CD4-positive, alpha-beta memory T cell (primary cell): ENCODE measurements around the gene POLN. TPM values are rescaled to one million over a fixed set of nuclear protein-coding genes. Genes with fewer than 3 reads are reported as not detected.
A peak's percentile ranks its signal among the peaks of the same experiment; 100 is the strongest.

Experiments used
- CTCF ChIA-PET: fragments of 350-600 bp; sonication (Branson Sonifier 250); formaldehyde crosslinking; loops from one replicate; lab custom pipeline; 2021; ENCODE audit warnings: inconsistent platforms; ENCODE audit not compliant: partially characterized antibody; lab: Charles Lee
- POLR2A ChIA-PET: fragments of 350-600 bp; sonication (Branson Sonifier 250); formaldehyde crosslinking; loops from one replicate; lab custom pipeline; 2021; ENCODE audit not compliant: partially characterized antibody; lab: Charles Lee
- DNase-seq, 5 donors: peaks; one replicate each; pipeline versions ENCODE4 v3.0.0 to v3.0.0-alpha.2; 2020 to 2022; ENCODE audit warnings: mixed read lengths in 1 of 5
- H3K27ac ChIP-seq: one replicate; pipeline ENCODE4 v1.7.0; 2013; ENCODE audit warnings: low read depth, low read length
- H3K27me3 ChIP-seq: 2 replicates; pipeline ENCODE4 v1.7.0; 2013; ENCODE audit warnings: mild to moderate bottlenecking, low read length, moderate library complexity; ENCODE audit not compliant: insufficient read depth
- H3K36me3 ChIP-seq: 2 replicates; pipeline ENCODE4 v1.7.0; 2013; ENCODE audit warnings: mild to moderate bottlenecking, low read length, moderate library complexity; ENCODE audit not compliant: insufficient read depth
- H3K4me1 ChIP-seq: 2 replicates; pipeline ENCODE4 v1.7.0; 2013; ENCODE audit warnings: mild to moderate bottlenecking, low read length, moderate library complexity; ENCODE audit not compliant: insufficient read depth
- H3K4me3 ChIP-seq, 2 donors: one replicate each; pipeline ENCODE4 v1.7.0; 2013; ENCODE audit warnings: low read length in 2 of 2, mild to moderate bottlenecking in 1 of 2
- H3K9me3 ChIP-seq, 2 donors: one replicate each; pipeline ENCODE4 v1.7.0; 2013; ENCODE audit warnings: low read length in 2 of 2, control low read depth in 1 of 2; ENCODE audit not compliant: control insufficient read depth in 1 of 2
- H3K27ac Mint-ChIP-seq, 7 donors: one replicate each; pipeline ENCODE4 v1.8.0; 2020 to 2021; ENCODE audit warnings: mixed read lengths in 7 of 7, mild to moderate bottlenecking in 6 of 7, inconsistent platforms in 3 of 7, moderate library complexity in 3 of 7
- H3K27me3 Mint-ChIP-seq, 2 donors: one replicate each; pipeline ENCODE4 v1.8.0; 2020 to 2021; ENCODE audit warnings: mixed read lengths in 2 of 2
- H3K36me3 Mint-ChIP-seq, 2 donors: one replicate each; pipeline ENCODE4 v1.8.0; 2020 to 2021; ENCODE audit warnings: mixed read lengths in 2 of 2, inconsistent platforms in 1 of 2, mild to moderate bottlenecking in 1 of 2
- H3K4me1 Mint-ChIP-seq, 4 donors: one replicate each; pipeline ENCODE4 v1.8.0; 2020 to 2021; ENCODE audit warnings: mixed read lengths in 4 of 4, mild to moderate bottlenecking in 1 of 4
- H3K4me3 Mint-ChIP-seq, 8 donors: one replicate each; pipeline ENCODE4 v1.8.0; 2020 to 2021; ENCODE audit warnings: mixed read lengths in 8 of 8, mild to moderate bottlenecking in 7 of 8, moderate library complexity in 6 of 8, inconsistent platforms in 3 of 8
- H3K9me3 Mint-ChIP-seq, 8 donors: one replicate each; pipeline ENCODE4 v1.8.0; 2020 to 2021; ENCODE audit warnings: mixed read lengths in 8 of 8, mild to moderate bottlenecking in 5 of 8, inconsistent platforms in 3 of 8, moderate library complexity in 1 of 8
- intact Hi-C: fragments of 100-400 bp; cut with micrococcal nuclease; formaldehyde crosslinking; loops from one replicate; pipeline ENCODE4 v1.15.1; 2023
- polyA plus RNA-seq, 2 donors: library from polyadenylated mRNA; unstranded; fragments of 300-500 nt; fragmentation: Illumina TruSeq; gene quantifications; one replicate each; pipeline ENCODE4 v1.2.3, GENCODE V29; 2021
- total RNA-seq, 2 experiments: library from RNA; stranded (reverse); gene quantifications; one replicate each; pipeline ENCODE4 v1.2.3, GENCODE V29; 2021

POLN gene
- total and polyA plus RNA-seq, 4 experiments from 2014 or later = 0.24 to 4.4 (median 2.8) TPM

GRCh38 chr4:2083826-2084160 is 158.1 kb downstream of the POLN start:
- H3K4me1 ChIP-seq = no peaks in the 10 kb centered on the region
- peaks cover 0 to 13% (median 2%) of the 10 kb centered on the region in 8 donors for H3K9me3 Mint-ChIP-seq
- no peak overlapping the region for H3K4me3 Mint-ChIP-seq
- no peak for DNase-seq
- no peaks in the 10 kb centered on the region for H3K27me3 ChIP-seq
- intact Hi-C loops = no loop called here
- H3K27ac Mint-ChIP-seq = peak overlapping the region in 1 of 7 donors; percentile 52
- POLR2A ChIA-PET = no interaction called here
- H3K4me1 Mint-ChIP-seq = no peaks in the 10 kb centered on the region
- H3K27ac ChIP-seq = no peak overlapping the region
- no peaks in the 10 kb centered on the region for H3K27me3 Mint-ChIP-seq
- no peaks in the 10 kb centered on the region for H3K36me3 Mint-ChIP-seq
- CTCF ChIA-PET = no interaction called here
- no peaks in the 10 kb centered on the region for H3K9me3 ChIP-seq
- H3K4me3 ChIP-seq = no peak overlapping the region
- no peaks in the 10 kb centered on the region for H3K36me3 ChIP-seq

- Histone ChIP-seq H3K36me3 (no peaks in the 10 kb centered on the region), H3K4me1 (no peaks in the 10 kb centered on the region), H3K27me3 (no peaks in the 10 kb centered on the region), H3K9me3 (no peaks in the 10 kb centered on the region), H3K27ac (no peak overlapping the region), H3K4me3 (no peak overlapping the region)
- intact Hi-C loops = no loop called here
- POLR2A ChIA-PET = no interaction called here
- peak in 1 of 5 donors; percentile 5 for DNase-seq
- Mint-ChIP-seq H3K9me3 (peaks cover 0 to 13% (median 2%) of the 10 kb centered on the region in 8 donors), H3K27me3 (no peaks in the 10 kb centered on the region), H3K27ac (peak overlapping the region in 2 of 7 donors; percentile 52 to 55), H3K4me1 (no peaks in the 10 kb centered on the region), H3K4me3 (no peak overlapping the region), H3K36me3 (no peaks in the 10 kb centered on the region)
- CTCF ChIA-PET = no interaction called here
Measured at GRCh38 chr4:2083116-2083825, 158.7 kb downstream of the POLN start.

- Mint-ChIP-seq H3K9me3 (peaks cover 0 to 11% (median 2%) of the 10 kb centered on the region in 8 donors), H3K4me1 (no peaks in the 10 kb centered on the region), H3K36me3 (no peaks in the 10 kb centered on the region), H3K4me3 (no peak overlapping the region), H3K27ac (no peak overlapping the region), H3K27me3 (no peaks in the 10 kb centered on the region)
- H3K36me3 ChIP-seq = no peaks in the 10 kb centered on the region
- no peak overlapping the region for H3K4me3 ChIP-seq
- no peak overlapping the region for H3K27ac ChIP-seq
- no peaks in the 10 kb centered on the region for H3K4me1 ChIP-seq
- POLR2A ChIA-PET = no interaction called here
- no peak for DNase-seq
- CTCF ChIA-PET = no interaction called here
- H3K27me3 ChIP-seq = no peaks in the 10 kb centered on the region
- intact Hi-C loops = no loop called here
- H3K9me3 ChIP-seq = no peaks in the 10 kb centered on the region
Measured at GRCh38 chr4:2082627-2083026, 159.3 kb downstream of the POLN start.

GRCh38 chr4:2082118-2082517 is 159.8 kb downstream of the POLN start:
- no peak overlapping the region for H3K4me3 Mint-ChIP-seq
- POLR2A ChIA-PET = no interaction called here
- no peak overlapping the region for H3K27ac ChIP-seq
- no peaks in the 10 kb centered on the region for H3K4me1 ChIP-seq
- no peaks in the 10 kb centered on the region for H3K27me3 ChIP-seq
- H3K9me3 Mint-ChIP-seq = peaks cover 0 to 6% (median 0%) of the 10 kb centered on the region in 8 donors
- H3K36me3 Mint-ChIP-seq = no peaks in the 10 kb centered on the region
- no peaks in the 10 kb centered on the region for H3K4me1 Mint-ChIP-seq
- H3K4me3 ChIP-seq = no peak overlapping the region
- CTCF ChIA-PET = no interaction called here
- DNase-seq = no peak
- no peaks in the 10 kb centered on the region for H3K36me3 ChIP-seq
- intact Hi-C loops = no loop called here
- H3K9me3 ChIP-seq = no peaks in the 10 kb centered on the region
- no peak overlapping the region for H3K27ac Mint-ChIP-seq
- no peaks in the 10 kb centered on the region for H3K27me3 Mint-ChIP-seq

GRCh38 chr4:2081540-2081939 is 160.4 kb downstream of the POLN start:
- Mint-ChIP-seq H3K4me3 (no peak overlapping the region), H3K9me3 (peaks cover 0 to 3% (median 0%) of the 10 kb centered on the region in 8 donors), H3K36me3 (no peaks in the 10 kb centered on the region), H3K27me3 (no peaks in the 10 kb centered on the region), H3K4me1 (no peaks in the 10 kb centered on the region), H3K27ac (no peak overlapping the region)
- CTCF ChIA-PET = no interaction called here
- DNase-seq = no peak
- no peaks in the 10 kb centered on the region for H3K4me1 ChIP-seq
- H3K4me3 ChIP-seq = no peak overlapping the region
- intact Hi-C loops = no loop called here
- H3K36me3 ChIP-seq = no peaks in the 10 kb centered on the region
- POLR2A ChIA-PET = no interaction called here
- no peaks in the 10 kb centered on the region for H3K9me3 ChIP-seq
- no peaks in the 10 kb centered on the region for H3K27me3 ChIP-seq
- H3K27ac ChIP-seq = no peak overlapping the region

- Mint-ChIP-seq H3K27ac (no peak overlapping the region), H3K4me1 (no peaks in the 10 kb centered on the region), H3K27me3 (no peaks in the 10 kb centered on the region), H3K36me3 (no peaks in the 10 kb centered on the region), H3K4me3 (no peak overlapping the region), H3K9me3 (peaks cover 0 to 1% (median 0%) of the 10 kb centered on the region in 8 donors)
- Histone ChIP-seq H3K9me3 (no peaks in the 10 kb centered on the region), H3K4me1 (no peaks in the 10 kb centered on the region), H3K36me3 (no peaks in the 10 kb centered on the region), H3K27ac (no peak overlapping the region), H3K4me3 (no peak overlapping the region), H3K27me3 (no peaks in the 10 kb centered on the region)
- ChIA-PET CTCF (no interaction called here), POLR2A (no interaction called here)
- intact Hi-C loops = no loop called here
- peak in 1 of 5 donors; percentile 24 for DNase-seq
Measured at GRCh38 chr4:2080429-2081300, 161.3 kb downstream of the POLN start.

- Histone ChIP-seq H3K4me1 (no peaks in the 10 kb centered on the region), H3K36me3 (no peaks in the 10 kb centered on the region), H3K4me3 (no peak overlapping the region), H3K9me3 (no peaks in the 10 kb centered on the region), H3K27me3 (no peaks in the 10 kb centered on the region), H3K27ac (no peak overlapping the region)
- Mint-ChIP-seq H3K4me3 (no peak overlapping the region), H3K4me1 (no peaks in the 10 kb centered on the region), H3K36me3 (no peaks in the 10 kb centered on the region), H3K9me3 (no peaks in the 10 kb centered on the region), H3K27me3 (no peaks in the 10 kb centered on the region), H3K27ac (no peak overlapping the region)
- ChIA-PET POLR2A (no interaction called here), CTCF (no interaction called here)
- intact Hi-C loops = no loop called here
- peak in 1 of 5 donors; percentile 4 for DNase-seq
Measured at GRCh38 chr4:2079926-2080325, 162.0 kb downstream of the POLN start.
